ENCODE results near the gene B4GALNT4.
A peak's percentile ranks its signal among the peaks of the same experiment; 100 is the strongest.
"Not testable (repeated sequence)": the region's sequence is repeated elsewhere in the genome, so short reads cannot be mapped to it uniquely, and the experiment has no call there.

B4GALNT4 gene

GRCh38 chr11:369336-370018, at the start of gene B4GALNT4:
B4GALNT4 (plus strand) TSS chr11:369499; CDS start chr11:369804, 305 bp downstream.
- Histone ChIP-seq H3K4me1 (peaks cover 33% of the 10 kb centered on the region), H4K20me1 (peaks cover 10% of the 10 kb centered on the region; the same call in 1 of the 2 replicates), H3K9ac (peak within 1 kb of the TSS; percentile 53; the same call in 1 of the 2 replicates), H3K36me3 (0 out of 2 replicates have a peak, but pooled peaks cover 5% of the 10 kb centered on the region), H3K9me3 (no peaks in the 10 kb centered on the region), H3K4me2 (peak within 1 kb of the TSS; percentile 59), H3K4me3 (peak within 1 kb of the TSS; percentile 60), H3K27me3 (peaks cover 49% of the 10 kb centered on the region), H3K27ac (no peak within 1 kb of the TSS)
- TF ChIP-seq Cebpa-rat (IDR thresholded peaks at IDR 0.05) = no peak

GRCh38 chr11:319888-320273, 49.4 kb upstream of the B4GALNT4 start:
- not testable (repeated sequence) for H3K36me3 ChIP-seq, H3K27ac ChIP-seq, H4K20me1 ChIP-seq, H3K9ac ChIP-seq, H3K9me3 ChIP-seq, H3K27me3 ChIP-seq
- Histone ChIP-seq H3K4me3 (peak overlapping the region; percentile 63; the same call in 1 of the 2 replicates), H3K4me1 (peaks cover 58% of the 10 kb centered on the region), H3K4me2 (peak overlapping the region; percentile 76)

- Histone ChIP-seq H3K36me3 (no peaks in the 10 kb centered on the region), H3K9me3 (no peaks in the 10 kb centered on the region), H3K9ac (peak overlapping the region; percentile 8; the same call in 1 of the 2 replicates), H3K27me3 (no peaks in the 10 kb centered on the region), H3K4me1 (peaks cover 68% of the 10 kb centered on the region), H3K4me3 (no peak overlapping the region), H4K20me1 (no peaks in the 10 kb centered on the region), H3K27ac (0 out of 2 replicates have a peak overlapping the region, but pooled peaks have one; percentile 22), H3K4me2 (peak overlapping the region; percentile 58)
- no peak for TF ChIP-seq Cebpa-rat (IDR thresholded peaks at IDR 0.05)
These were observed 45.1 kb upstream of the B4GALNT4 start for GRCh38 chr11:324156-324555.

GRCh38 chr11:324593-325517, 44.4 kb upstream of the B4GALNT4 start:
- not testable (repeated sequence) for H4K20me1 ChIP-seq, H3K27me3 ChIP-seq, H3K4me3 ChIP-seq, H3K9me3 ChIP-seq, H3K36me3 ChIP-seq
- Histone ChIP-seq H3K4me2 (peak overlapping the region; percentile 58), H3K27ac (0 out of 2 replicates have a peak overlapping the region, but pooled peaks have one; percentile 22), H3K4me1 (peaks cover 68% of the 10 kb centered on the region), H3K9ac (peak overlapping the region; percentile 8; the same call in 1 of the 2 replicates)

GRCh38 chr11:325796-326591, 43.3 kb upstream of the B4GALNT4 start:
- Histone ChIP-seq H3K9ac (peak overlapping the region; percentile 76), H3K4me2 (peak overlapping the region; percentile 91), H3K36me3 (no peaks in the 10 kb centered on the region), H3K4me1 (peaks cover 71% of the 10 kb centered on the region), H3K27ac (peak overlapping the region; percentile 93), H3K27me3 (no peaks in the 10 kb centered on the region), H3K9me3 (no peaks in the 10 kb centered on the region), H3K4me3 (peak overlapping the region; percentile 40), H4K20me1 (no peaks in the 10 kb centered on the region)
- no peak for TF ChIP-seq Cebpa-rat (IDR thresholded peaks at IDR 0.05)

- Histone ChIP-seq H3K4me3 (peak overlapping the region; percentile 40), H3K4me1 (peaks cover 76% of the 10 kb centered on the region), H3K36me3 (no peaks in the 10 kb centered on the region), H3K9ac (peak overlapping the region; percentile 76), H4K20me1 (no peaks in the 10 kb centered on the region), H3K9me3 (no peaks in the 10 kb centered on the region), H3K27ac (peak overlapping the region; percentile 93), H3K27me3 (no peaks in the 10 kb centered on the region), H3K4me2 (peak overlapping the region; percentile 91)
- TF ChIP-seq Cebpa-rat (IDR thresholded peaks at IDR 0.05) = no peak
These were observed 42.8 kb upstream of the B4GALNT4 start for GRCh38 chr11:326592-326841.

- Histone ChIP-seq H3K9me3 (no peaks in the 10 kb centered on the region), H3K4me3 (peak overlapping the region; percentile 40), H3K36me3 (no peaks in the 10 kb centered on the region), H3K27me3 (no peaks in the 10 kb centered on the region), H3K4me1 (peaks cover 81% of the 10 kb centered on the region), H4K20me1 (no peaks in the 10 kb centered on the region), H3K9ac (peak overlapping the region; percentile 76), H3K4me2 (peak overlapping the region; percentile 91), H3K27ac (peak overlapping the region; percentile 93)
- TF ChIP-seq Cebpa-rat (IDR thresholded peaks at IDR 0.05) = no peak
These were observed 42.3 kb upstream of the B4GALNT4 start for GRCh38 chr11:326842-327580.

GRCh38 chr11:327581-327923, 41.7 kb upstream of the B4GALNT4 start:
- no peak for TF ChIP-seq Cebpa-rat (IDR thresholded peaks at IDR 0.05)
- H3K4me1 ChIP-seq = peaks cover 87% of the 10 kb centered on the region
- H3K27ac ChIP-seq = peak overlapping the region; percentile 93
- H4K20me1 ChIP-seq = no peaks in the 10 kb centered on the region
- peak overlapping the region; percentile 76 for H3K9ac ChIP-seq
- no peaks in the 10 kb centered on the region for H3K36me3 ChIP-seq
- H3K4me2 ChIP-seq = peak overlapping the region; percentile 91
- H3K9me3 ChIP-seq = no peaks in the 10 kb centered on the region
- H3K27me3 ChIP-seq = no peaks in the 10 kb centered on the region
- peak overlapping the region; percentile 40 for H3K4me3 ChIP-seq

- Histone ChIP-seq H3K27me3 (no peaks in the 10 kb centered on the region), H3K27ac (peak overlapping the region; percentile 93), H3K4me3 (peak overlapping the region; percentile 28; the same call in 1 of the 2 replicates), H3K9me3 (0 out of 2 replicates have a peak, but pooled peaks cover 3% of the 10 kb centered on the region), H4K20me1 (no peaks in the 10 kb centered on the region), H3K4me2 (peak overlapping the region; percentile 91), H3K9ac (peak overlapping the region; percentile 76), H3K4me1 (peaks cover 91% of the 10 kb centered on the region), H3K36me3 (no peaks in the 10 kb centered on the region)
- TF ChIP-seq Cebpa-rat (IDR thresholded peaks at IDR 0.05) = no peak
These were observed 41.3 kb upstream of the B4GALNT4 start for GRCh38 chr11:328012-328411.

GRCh38 chr11:328516-329100, 40.7 kb upstream of the B4GALNT4 start:
- H3K9ac ChIP-seq, H3K27me3 ChIP-seq, H3K36me3 ChIP-seq, H3K4me3 ChIP-seq, H3K9me3 ChIP-seq, H4K20me1 ChIP-seq: not testable (repeated sequence)
- peak overlapping the region; percentile 93 for H3K27ac ChIP-seq
- peaks cover 94% of the 10 kb centered on the region for H3K4me1 ChIP-seq
- peak overlapping the region; percentile 91 for H3K4me2 ChIP-seq
